PFSK-1 (cell line): ENCODE measurements around the gene NDUFS1.

Experiments used
- FOXP2 ChIP-seq: optimal IDR thresholded peaks from 2 replicates; pipeline ENCODE3; 2011; ENCODE audit warnings: borderline replicate concordance, control low read depth, inconsistent platforms; ENCODE audit not compliant: insufficient read depth; ENCODE audit errors: extremely low read length, extremely low read depth
- POLR2AphosphoS5 ChIP-seq: IDR thresholded peaks from 2 replicates; pipeline ENCODE4 v1.6.1; 2012; ENCODE audit warnings: low read depth, mild to moderate bottlenecking, control low read depth, low read length, moderate library complexity
- SIN3A ChIP-seq: IDR thresholded peaks from 2 replicates; pipeline ENCODE4 v1.6.1; 2012; ENCODE audit warnings: mild to moderate bottlenecking, low read length, moderate library complexity, borderline replicate concordance; ENCODE audit not compliant: insufficient read depth
- TAF1 ChIP-seq: IDR thresholded peaks from 2 replicates; pipeline ENCODE4 v1.6.1; 2012; ENCODE audit warnings: low read length, control low read depth, borderline replicate concordance; ENCODE audit not compliant: insufficient read depth
- TF ChIP-seq, protein P1 (sequence below), 2 experiments: IDR thresholded peaks; 2 replicates each; pipeline versions ENCODE4 v1.6.1 to v1.8.0; 2011 to 2012; ENCODE audit warnings: low read depth in 2 of 2, low read length in 2 of 2, control low read depth in 1 of 2, inconsistent platforms in 1 of 2, mild to moderate bottlenecking in 1 of 2, moderate library complexity in 1 of 2; ENCODE audit not compliant: insufficient read depth in 1 of 2

DNA sequence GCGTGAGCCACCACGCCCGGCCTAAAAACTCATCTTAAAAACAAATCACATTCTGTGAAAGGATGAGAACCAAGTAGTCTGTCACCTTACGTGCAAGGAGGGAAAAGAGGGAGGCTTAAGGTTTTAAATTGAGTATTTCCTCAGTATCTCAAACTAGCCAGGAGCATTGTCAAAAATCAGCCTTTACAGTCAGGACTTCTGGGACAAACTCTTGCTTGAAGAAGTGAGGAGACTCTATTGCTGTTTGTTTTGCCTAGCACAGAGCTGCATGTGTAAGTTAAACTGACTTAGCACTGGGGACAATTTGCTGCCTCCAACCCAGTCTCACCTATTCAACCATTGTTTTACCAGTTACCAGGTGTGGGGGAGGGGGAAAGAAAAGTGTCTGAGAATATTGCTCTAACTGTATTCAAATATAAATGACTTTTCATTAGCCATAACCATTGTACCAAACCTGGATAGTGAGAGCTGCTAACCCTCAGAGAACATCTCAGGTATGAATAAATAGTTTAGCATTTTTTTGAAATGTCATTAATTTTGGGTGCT lies 76.9 kb downstream of the NDUFS1 start:
- TF ChIP-seq TAF1: no peak
- TF ChIP-seq SIN3A: no peak
- TF ChIP-seq POLR2AphosphoS5: no peak
- TF ChIP-seq, protein P1, sequence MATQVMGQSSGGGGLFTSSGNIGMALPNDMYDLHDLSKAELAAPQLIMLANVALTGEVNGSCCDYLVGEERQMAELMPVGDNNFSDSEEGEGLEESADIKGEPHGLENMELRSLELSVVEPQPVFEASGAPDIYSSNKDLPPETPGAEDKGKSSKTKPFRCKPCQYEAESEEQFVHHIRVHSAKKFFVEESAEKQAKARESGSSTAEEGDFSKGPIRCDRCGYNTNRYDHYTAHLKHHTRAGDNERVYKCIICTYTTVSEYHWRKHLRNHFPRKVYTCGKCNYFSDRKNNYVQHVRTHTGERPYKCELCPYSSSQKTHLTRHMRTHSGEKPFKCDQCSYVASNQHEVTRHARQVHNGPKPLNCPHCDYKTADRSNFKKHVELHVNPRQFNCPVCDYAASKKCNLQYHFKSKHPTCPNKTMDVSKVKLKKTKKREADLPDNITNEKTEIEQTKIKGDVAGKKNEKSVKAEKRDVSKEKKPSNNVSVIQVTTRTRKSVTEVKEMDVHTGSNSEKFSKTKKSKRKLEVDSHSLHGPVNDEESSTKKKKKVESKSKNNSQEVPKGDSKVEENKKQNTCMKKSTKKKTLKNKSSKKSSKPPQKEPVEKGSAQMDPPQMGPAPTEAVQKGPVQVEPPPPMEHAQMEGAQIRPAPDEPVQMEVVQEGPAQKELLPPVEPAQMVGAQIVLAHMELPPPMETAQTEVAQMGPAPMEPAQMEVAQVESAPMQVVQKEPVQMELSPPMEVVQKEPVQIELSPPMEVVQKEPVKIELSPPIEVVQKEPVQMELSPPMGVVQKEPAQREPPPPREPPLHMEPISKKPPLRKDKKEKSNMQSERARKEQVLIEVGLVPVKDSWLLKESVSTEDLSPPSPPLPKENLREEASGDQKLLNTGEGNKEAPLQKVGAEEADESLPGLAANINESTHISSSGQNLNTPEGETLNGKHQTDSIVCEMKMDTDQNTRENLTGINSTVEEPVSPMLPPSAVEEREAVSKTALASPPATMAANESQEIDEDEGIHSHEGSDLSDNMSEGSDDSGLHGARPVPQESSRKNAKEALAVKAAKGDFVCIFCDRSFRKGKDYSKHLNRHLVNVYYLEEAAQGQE (IDR thresholded peaks at IDR 0.05; ENCODE audit: insufficient read depth in 1 of 2, low read depth in 2 of 2, low read length in 2 of 2): no peak
- no peak for TF ChIP-seq FOXP2
